Gastrocnemius medialis (tissue), 4 donors: ENCODE measurements around the gene DBNDD2.

ENCODE experiments used
- CTCF ChIP-seq, 5 experiments: fragments of 450-650 bp in 3 of 5; fragments of 200-600 bp in 2 of 5; sonication (generic) in 2 of 5; IDR thresholded peaks in 4 of 5; conservative IDR thresholded peaks in 1 of 5; 1 replicate in 4 of 5; 2 replicates in 1 of 5; pipeline ENCODE4 v1.5.1; 2016 to 2019; ENCODE audit warnings: antibody characterized with exemption in 5 of 5, mild to moderate bottlenecking in 3 of 5, moderate library complexity in 3 of 5
- POLR2A ChIP-seq, 2 donors: fragments of 450-650 bp; IDR thresholded peaks; one replicate each; pipeline ENCODE4 v1.6.1; 2017; ENCODE audit warnings: antibody characterized with exemption in 2 of 2, mild to moderate bottlenecking in 2 of 2, moderate library complexity in 2 of 2

GRCh38 chr20:45450097-45450818 lies 42.2 kb downstream of the DBNDD2 start:
- TF ChIP-seq CTCF (IDR thresholded peaks at IDR 0.05 in 4 of 5, conservative IDR thresholded peaks at IDR 0.05 in 1 of 5) (peak; percentile 15 to 59 (median 39)), POLR2A (IDR thresholded peaks at IDR 0.05) (no peak)
